NT2/D1 (cell line): ENCODE measurements around the gene TAOK1.

ENCODE experiments used
- SUZ12 ChIP-seq: IDR thresholded peaks from 2 replicates; pipeline ENCODE4 v1.6.1; 2011; ENCODE audit not compliant: insufficient read length, insufficient read depth; ENCODE audit errors: extremely low read depth
- YY1 ChIP-seq: IDR thresholded peaks from 2 replicates; pipeline ENCODE4 v1.6.1; 2011; ENCODE audit not compliant: insufficient read length, insufficient read depth
- ZNF274 ChIP-seq: IDR thresholded peaks from 2 replicates; pipeline ENCODE4 v1.6.1; 2011; ENCODE audit warnings: mild to moderate bottlenecking, low read depth, low read length

DNA sequence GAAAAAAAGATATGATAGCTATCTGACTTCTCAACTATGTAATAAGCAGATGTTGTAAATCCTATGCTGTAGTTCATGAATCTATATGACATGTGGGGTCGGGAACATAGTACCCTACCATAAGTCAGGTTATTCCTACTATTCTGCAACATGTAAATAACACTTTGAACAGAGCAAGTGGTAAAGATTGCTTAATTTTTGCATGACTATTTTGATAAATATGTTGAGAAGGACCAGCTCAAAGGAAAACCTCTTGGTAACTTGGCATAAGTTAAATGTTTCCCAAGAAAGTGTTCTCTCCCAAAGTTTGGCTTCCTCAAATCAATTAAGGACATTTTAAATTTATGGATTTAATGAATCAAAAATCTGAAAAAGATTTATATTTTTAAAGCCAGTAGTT lies 114.5 kb downstream of the TAOK1 start:
- TF ChIP-seq YY1 = no peak
- TF ChIP-seq ZNF274 = no peak
- no peak for TF ChIP-seq SUZ12
